ENCODE data around the gene KLHDC4.

Gene KLHDC4

DNA sequence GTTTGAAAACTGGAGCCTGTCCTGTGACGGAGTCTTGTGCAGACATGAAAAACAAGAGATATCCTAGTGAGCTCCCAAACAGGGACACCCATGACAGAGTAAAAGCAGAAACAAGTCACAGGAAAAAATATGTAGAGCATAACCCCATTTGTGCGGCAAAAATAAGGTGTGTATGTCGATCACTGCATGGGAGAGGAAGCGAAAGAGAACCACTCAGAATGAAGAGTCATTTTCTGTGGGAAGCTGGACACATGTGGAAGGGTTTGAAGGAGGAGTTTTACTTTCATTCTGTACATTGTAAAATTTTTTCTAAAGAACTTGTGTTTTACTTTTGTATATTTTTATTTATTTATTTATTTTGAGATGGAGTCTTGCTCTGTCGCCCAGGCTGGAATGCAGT is 91.4 kb downstream of the KLHDC4 start:
- Histone ChIP-seq H3K4me2 (no peak overlapping the region), H3K36me3 (ENCODE audit: insufficient read depth) (no peaks in the 10 kb centered on the region), H2AFZ (ENCODE audit: low read depth) (no peak overlapping the region), H3K9ac (no peak overlapping the region), H3K27me3 (ENCODE audit: insufficient read depth, low read depth) (peaks cover 87% of the 10 kb centered on the region), H3K4me3 (IDR thresholded peaks at IDR 0.05; ENCODE audit: insufficient read depth, low read depth, low read length) (no peak overlapping the region), H3K79me2 (ENCODE audit: insufficient read depth, low read depth) (no peaks in the 10 kb centered on the region), H4K20me1 (ENCODE audit: insufficient read depth) (no peaks in the 10 kb centered on the region), H3K27ac (no peak overlapping the region), H3K4me1 (ENCODE audit: low read depth, poor library complexity, severe bottlenecking) (no peaks in the 10 kb centered on the region)
- TF ChIP-seq, protein P1, sequence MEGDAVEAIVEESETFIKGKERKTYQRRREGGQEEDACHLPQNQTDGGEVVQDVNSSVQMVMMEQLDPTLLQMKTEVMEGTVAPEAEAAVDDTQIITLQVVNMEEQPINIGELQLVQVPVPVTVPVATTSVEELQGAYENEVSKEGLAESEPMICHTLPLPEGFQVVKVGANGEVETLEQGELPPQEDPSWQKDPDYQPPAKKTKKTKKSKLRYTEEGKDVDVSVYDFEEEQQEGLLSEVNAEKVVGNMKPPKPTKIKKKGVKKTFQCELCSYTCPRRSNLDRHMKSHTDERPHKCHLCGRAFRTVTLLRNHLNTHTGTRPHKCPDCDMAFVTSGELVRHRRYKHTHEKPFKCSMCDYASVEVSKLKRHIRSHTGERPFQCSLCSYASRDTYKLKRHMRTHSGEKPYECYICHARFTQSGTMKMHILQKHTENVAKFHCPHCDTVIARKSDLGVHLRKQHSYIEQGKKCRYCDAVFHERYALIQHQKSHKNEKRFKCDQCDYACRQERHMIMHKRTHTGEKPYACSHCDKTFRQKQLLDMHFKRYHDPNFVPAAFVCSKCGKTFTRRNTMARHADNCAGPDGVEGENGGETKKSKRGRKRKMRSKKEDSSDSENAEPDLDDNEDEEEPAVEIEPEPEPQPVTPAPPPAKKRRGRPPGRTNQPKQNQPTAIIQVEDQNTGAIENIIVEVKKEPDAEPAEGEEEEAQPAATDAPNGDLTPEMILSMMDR (conservative IDR thresholded peaks at IDR 0.05; ENCODE audit: low read depth, low read length), result no peak

DNA sequence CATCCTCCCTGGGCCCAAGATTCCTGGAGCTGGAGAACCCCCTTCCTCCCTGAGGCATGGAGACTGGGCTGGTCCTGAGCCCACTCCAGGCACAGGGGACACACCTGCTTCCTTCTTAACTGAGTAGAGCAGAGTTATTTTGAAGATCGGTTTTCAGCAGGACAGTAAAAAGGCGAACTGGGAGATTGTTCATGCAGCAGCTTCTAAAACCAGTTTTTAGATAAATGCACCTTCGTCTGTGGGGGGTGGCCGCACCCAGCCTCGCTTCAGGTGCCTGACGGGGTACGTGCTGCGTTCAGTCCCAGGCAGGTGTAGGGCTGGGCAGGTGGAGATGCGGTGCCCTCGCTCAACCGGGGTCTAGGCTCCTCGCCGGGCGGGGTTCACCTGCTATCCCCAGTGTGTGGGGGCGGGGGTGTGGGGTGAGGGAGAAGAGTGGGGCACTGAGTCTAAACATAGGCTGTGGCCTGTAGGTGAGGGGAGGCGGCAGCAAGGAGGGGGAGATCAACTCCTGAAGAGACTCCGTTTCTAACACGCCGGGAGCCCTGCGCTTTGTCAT is 94.0 kb downstream of the KLHDC4 start:
- peaks cover 90% of the 10 kb centered on the region for H3K27me3 ChIP-seq (ENCODE audit: insufficient read depth, low read depth)
- no peaks in the 10 kb centered on the region for H3K4me1 ChIP-seq (ENCODE audit: low read depth, poor library complexity, severe bottlenecking)
- no peak overlapping the region for H3K9ac ChIP-seq
- no peaks in the 10 kb centered on the region for H3K36me3 ChIP-seq (ENCODE audit: insufficient read depth)
- no peaks in the 10 kb centered on the region for H4K20me1 ChIP-seq (ENCODE audit: insufficient read depth)
- H3K79me2 ChIP-seq (ENCODE audit: insufficient read depth, low read depth), result no peaks in the 10 kb centered on the region
- no peak overlapping the region for H2AFZ ChIP-seq (ENCODE audit: low read depth)
- H3K4me3 ChIP-seq (IDR thresholded peaks at IDR 0.05; ENCODE audit: insufficient read depth, low read depth, low read length), result no peak overlapping the region
- TF ChIP-seq, protein P1 (conservative IDR thresholded peaks at IDR 0.05; ENCODE audit: low read depth, low read length), result no peak
- no peak overlapping the region for H3K4me2 ChIP-seq
- no peak overlapping the region for H3K27ac ChIP-seq

DNA sequence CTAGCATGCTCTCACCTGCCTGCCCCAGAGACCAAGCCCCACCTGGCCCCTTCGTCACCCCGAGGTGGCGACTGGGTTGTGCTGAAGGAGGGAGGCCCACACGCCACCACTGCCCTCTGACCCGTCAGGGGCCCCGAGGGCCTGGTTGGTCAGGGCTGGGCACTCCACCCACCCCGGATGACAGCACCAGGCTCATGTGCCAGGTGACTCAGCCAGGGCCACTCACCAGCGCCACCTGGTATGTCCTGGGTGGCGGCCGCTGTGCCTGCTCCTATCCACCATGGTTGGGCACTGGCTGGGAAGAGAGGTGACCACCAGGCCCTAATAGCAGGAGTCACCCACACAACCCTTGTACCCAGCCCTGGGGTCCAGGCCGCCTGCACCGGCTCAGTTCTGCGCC is 94.6 kb downstream of the KLHDC4 start:
- Histone ChIP-seq H3K4me1 (ENCODE audit: low read depth, poor library complexity, severe bottlenecking) (no peaks in the 10 kb centered on the region), H3K79me2 (ENCODE audit: insufficient read depth, low read depth) (no peaks in the 10 kb centered on the region), H3K4me2 (no peak overlapping the region), H2AFZ (ENCODE audit: low read depth) (no peak overlapping the region), H3K4me3 (IDR thresholded peaks at IDR 0.05; ENCODE audit: insufficient read depth, low read depth, low read length) (no peak overlapping the region), H4K20me1 (ENCODE audit: insufficient read depth) (no peaks in the 10 kb centered on the region), H3K27ac (no peak overlapping the region), H3K36me3 (ENCODE audit: insufficient read depth) (no peaks in the 10 kb centered on the region), H3K27me3 (ENCODE audit: insufficient read depth, low read depth) (peaks cover 90% of the 10 kb centered on the region), H3K9ac (no peak overlapping the region)
- TF ChIP-seq, protein P1 (conservative IDR thresholded peaks at IDR 0.05; ENCODE audit: low read depth, low read length), result no peak

- H3K79me2 ChIP-seq (ENCODE audit: insufficient read depth, low read depth), result no peaks in the 10 kb centered on the region
- no peaks in the 10 kb centered on the region for H3K36me3 ChIP-seq (ENCODE audit: insufficient read depth)
- no peak overlapping the region for H3K4me3 ChIP-seq (IDR thresholded peaks at IDR 0.05; ENCODE audit: insufficient read depth, low read depth, low read length)
- no peak overlapping the region for H3K9ac ChIP-seq
- no peak overlapping the region for H3K4me2 ChIP-seq
- no peak overlapping the region for H3K27ac ChIP-seq
- H2AFZ ChIP-seq (ENCODE audit: low read depth), result no peak overlapping the region
- TF ChIP-seq, protein P1 (conservative IDR thresholded peaks at IDR 0.05; ENCODE audit: low read depth, low read length), result no peak
- H4K20me1 ChIP-seq (ENCODE audit: insufficient read depth), result no peaks in the 10 kb centered on the region
- H3K4me1 ChIP-seq (ENCODE audit: low read depth, poor library complexity, severe bottlenecking), result no peaks in the 10 kb centered on the region
- peaks cover 94% of the 10 kb centered on the region for H3K27me3 ChIP-seq (ENCODE audit: insufficient read depth, low read depth)
These were observed 96.1 kb downstream of the KLHDC4 start for GRCh38 chr16:87669672-87670071.

Data from KMS-11 (cell line).